Right renal pelvis (tissue), 4 donors: ENCODE data around the gene COL24A1. TPM values are rescaled to one million over a fixed set of nuclear protein-coding genes. Genes with fewer than 3 reads are reported as not detected.
A peak's percentile ranks its signal among the peaks of the same experiment; 100 is the strongest.
"Not testable (repeated sequence)": the region's sequence is repeated elsewhere in the genome, so short reads cannot be mapped to it uniquely, and the experiment has no call there.

Source experiments
- DNase-seq, 4 donors: peaks; one replicate each; pipeline ENCODE4 v3.0.0-alpha.2; 2013; ENCODE audit warnings: low read depth in 4 of 4, low spot score in 3 of 4, missing footprints in 1 of 4
- polyA plus RNA-seq, 4 donors: library from polyadenylated mRNA; unstranded; fragments of 120-200 nt; gene quantifications; one replicate each; pipeline ENCODE4 v1.2.1, GENCODE V29; 2013; ENCODE audit not compliant: insufficient read length in 4 of 4

COL24A1 gene
- polyA plus RNA-seq, 4 donors, result 1.8 to 2.2 (median 1.9) TPM

DNA sequence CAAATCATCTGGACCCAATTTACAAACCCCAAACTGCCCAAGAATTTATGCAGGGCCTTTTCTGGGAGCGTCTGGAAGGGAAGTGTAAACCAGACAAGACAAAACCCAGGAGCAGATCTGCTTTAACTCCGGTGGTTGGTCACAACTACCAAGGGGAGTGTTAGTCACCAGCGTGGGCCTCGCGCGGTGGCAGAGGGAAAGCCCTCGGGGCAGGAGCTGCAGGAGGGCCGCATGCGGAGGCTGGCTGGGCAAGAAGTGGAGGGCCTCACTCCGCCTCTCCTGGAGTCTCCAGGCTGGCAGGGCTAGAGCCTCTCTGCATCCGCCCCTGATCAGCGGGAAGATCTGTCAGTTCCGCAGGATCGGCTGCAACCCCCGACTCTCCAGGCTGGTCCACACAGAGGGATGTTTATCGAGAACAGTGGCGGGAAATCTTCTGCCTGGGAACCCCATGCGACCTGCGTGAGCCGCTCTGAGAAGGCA lies 2.0 kb downstream of the COL24A1 start:
- DNase-seq, result no peak

DNA sequence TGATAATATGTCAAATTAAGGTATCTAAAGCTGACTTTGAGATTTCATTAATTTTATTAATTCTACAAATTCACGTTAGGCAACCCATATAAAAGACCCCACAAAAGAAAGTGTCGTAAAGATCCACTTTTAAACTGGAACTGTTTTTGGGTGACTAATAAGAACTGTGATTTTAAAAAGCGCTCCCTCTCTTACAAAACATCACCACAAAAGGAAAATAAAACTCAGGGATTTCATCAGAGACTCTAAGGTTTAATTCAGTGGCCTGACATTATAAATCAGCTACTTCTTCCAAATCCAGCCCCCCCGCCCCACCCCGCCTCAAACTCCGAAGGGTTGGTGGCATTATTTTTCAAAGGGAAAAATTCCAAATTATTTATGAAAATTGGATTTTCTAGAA lies 2.7 kb downstream of the COL24A1 start:
- DNase-seq, result no peak

DNA sequence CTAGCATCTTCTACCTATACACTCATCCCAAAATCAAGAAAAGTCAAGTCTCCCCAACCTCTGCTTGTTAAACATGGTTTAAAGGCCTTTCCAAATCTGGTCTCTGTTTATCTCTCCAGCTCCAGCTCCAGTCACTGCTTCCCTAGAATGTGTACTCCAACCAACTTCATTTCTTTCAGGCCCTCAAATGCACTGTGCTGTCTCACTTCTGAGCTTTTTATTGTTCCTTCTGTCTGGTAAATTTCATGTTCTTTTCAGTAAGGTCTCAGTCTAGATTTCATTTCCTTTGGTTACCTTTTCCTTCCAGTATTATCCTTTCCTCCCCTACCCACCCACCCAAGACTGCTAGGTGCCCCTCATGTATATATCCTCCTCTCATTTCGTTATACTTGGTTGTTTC lies 3.7 kb downstream of the COL24A1 start:
- no peak for DNase-seq

DNA sequence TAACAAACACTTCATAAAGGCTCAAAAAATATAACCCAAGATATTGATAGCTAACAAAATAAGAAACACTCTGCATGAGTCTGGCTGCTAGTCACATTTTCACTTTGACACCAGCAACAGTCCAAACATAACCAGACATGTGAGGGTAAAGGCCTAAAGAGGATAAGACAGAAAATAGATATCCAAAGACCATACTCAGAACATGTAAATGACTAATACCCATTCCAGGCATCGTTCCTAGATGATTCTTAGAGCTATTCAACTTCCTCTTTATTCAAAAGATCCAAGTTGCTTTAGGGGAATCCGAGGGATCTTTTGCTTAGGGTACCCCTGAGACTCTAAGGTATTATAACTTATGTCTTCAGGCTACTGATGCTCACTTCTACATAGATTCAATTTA lies 5.1 kb downstream of the COL24A1 start:
- no peak for DNase-seq

DNA sequence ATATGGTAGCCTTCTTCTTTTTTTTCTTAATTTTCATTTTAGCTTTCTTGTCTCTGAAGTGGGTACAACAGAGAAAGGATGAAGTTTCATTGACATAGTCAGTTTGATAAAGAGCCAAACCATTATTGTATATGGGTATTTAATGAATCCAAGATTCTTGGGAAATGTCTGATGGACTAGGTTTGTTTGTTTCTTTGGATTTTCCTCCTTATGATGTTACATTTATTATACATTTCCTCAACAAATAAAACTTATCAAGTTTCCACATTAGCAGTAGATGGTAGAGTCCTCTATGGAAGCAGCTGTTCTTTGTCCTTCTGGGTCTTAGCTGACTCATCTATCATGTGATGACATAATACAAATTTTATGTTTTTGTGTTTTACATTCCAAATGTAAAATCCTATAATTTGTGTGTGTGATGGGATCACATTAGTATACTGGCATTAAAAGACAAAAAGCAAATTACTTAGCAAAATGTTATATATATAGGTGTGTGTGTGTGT lies 6.0 kb downstream of the COL24A1 start:
- no peak for DNase-seq

DNA sequence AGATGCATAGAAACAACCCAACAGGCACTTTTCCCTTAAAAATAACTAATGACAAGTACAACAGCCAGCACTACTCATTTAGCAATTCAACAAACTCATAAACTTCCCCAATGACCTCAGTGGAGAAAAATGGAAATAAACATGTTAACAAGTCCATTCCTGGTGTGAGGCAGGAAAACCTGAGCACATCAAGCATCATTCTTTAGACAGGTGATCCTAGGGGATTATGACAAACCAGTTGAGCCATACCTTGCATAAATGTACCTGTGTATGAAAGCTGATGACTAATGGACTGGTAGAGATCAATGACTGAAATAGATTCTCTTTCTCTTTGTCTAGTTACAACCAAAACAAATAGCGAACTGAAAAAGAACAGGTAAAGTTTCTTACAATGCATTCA lies 7.0 kb downstream of the COL24A1 start:
- DNase-seq, result no peak

DNA sequence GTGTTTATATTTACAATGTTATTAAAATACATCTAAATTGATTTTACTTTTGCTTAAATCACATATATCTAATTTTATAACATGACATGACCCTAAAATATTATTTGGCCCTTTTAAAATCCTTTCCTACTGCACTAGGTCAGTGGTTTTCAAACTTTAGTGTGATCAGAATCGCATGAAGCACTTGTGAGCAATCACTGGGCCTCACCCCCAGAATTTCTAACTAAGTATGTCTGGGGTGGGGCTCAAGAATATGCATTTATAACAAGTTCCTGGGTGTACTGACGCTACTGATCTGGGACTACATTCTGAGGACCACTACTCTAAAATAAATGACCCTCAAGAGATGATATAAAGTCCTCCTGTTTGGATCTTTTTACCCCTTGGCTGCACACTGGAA lies 8.8 kb downstream of the COL24A1 start:
- no peak for DNase-seq

DNA sequence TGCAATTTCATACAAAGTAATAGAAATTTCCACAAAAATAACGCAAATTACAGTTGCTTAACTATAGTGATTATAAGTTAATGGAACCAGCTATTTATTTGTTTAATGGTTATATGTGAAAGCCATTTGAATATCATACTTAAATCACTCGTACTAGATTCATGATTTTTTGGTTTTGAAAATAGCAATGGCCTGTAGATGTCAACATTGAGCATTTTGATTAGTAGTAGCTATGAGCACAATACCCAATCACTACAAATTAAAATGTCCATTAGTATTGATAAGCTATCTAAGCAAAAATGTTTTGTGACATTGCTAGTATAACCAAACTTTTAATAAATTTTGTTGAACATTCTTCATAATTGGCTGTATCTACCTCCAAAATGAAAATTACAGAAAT lies 10.0 kb downstream of the COL24A1 start:
- DNase-seq, result no peak

DNA sequence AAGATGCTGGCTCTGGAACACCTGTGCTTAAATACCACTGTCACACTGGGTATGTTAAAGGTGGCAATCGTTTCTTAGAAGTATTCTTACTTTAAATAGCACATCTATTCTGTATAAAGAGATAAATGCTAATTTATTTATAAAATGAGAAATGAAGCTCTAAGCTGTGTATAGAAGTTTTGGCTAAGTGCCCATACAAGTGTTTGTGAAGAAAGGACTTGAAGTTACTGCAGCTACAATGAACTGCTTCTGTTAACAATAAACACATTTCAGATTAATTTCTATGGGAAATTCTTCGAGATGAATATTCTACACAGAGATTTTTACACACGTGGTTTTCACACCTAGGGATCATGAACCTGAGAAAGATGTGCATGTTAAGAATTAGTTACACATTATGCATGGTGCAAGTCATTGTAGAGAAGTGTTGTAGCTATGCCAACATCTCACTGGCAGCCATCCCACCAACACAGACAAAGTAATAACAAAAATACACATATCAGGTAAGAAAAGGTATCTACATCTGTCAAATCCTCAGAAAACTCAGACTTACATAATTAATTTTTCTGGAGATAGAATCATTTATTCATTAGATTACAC lies 16.2 kb downstream of the COL24A1 start:
- no peak for DNase-seq

DNA sequence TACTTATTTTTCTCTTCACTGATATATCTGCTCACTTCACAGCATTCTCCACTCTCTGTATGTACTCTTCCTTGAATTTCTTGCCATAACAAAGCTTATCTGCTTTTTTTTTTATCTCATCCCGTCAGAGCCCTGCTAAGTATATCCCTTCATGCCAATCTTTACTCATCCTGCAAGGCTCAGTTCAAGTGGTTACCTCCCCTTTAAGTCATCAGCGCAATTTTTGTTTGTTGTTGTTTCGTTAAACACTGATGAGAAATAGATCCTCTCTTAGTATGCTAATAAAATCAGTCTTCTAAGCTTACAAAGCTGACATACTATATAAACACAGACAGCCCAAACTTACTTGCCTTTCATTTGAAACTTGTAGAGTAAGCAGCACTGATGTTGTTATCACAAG lies 17.8 kb downstream of the COL24A1 start:
- no peak for DNase-seq

DNA sequence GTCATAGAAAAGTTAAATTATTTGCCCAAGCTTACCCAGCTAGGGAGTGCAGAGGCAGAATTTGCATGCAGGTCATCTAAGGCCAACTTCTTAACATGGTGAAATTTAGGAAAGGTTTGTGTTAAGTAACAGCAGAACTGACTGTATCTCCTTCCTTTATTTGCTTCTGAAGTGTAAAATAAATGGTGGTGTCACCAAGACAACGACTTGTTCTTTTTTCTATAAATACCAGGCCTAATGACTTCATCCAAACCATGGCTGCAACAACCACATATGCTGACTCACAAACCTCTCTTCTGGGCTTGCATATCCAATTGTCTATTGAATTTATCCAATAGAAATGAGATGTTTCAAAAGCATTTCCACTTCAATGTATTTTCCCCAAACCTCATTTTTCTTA lies 19.1 kb downstream of the COL24A1 start:
- no peak for DNase-seq

DNA sequence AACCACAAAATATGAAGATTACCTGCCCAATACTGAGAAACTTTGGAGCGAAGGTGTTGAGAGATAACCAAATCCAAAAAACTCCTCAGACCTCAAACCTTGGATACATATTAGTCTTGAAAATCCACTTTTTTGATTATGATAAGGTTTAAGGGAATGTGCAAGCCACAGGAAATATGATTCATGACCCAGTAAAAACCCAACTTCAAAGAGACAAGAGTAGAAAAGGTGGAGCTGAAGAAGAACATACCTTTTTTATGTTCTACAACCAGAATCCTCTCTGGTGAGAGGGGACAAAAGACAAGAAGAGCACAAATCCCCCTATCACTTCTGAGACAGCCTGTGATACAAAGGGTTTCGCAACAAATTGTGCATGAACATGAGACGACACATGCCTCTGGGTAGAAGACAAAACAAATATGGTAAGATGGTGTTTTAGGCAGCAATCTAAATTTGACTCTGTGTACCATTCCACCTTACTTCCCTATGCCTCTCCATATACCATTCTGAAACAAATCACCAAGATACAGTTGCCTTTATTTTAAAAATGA lies 37.3 kb downstream of the COL24A1 start:
- DNase-seq, result no peak

DNA sequence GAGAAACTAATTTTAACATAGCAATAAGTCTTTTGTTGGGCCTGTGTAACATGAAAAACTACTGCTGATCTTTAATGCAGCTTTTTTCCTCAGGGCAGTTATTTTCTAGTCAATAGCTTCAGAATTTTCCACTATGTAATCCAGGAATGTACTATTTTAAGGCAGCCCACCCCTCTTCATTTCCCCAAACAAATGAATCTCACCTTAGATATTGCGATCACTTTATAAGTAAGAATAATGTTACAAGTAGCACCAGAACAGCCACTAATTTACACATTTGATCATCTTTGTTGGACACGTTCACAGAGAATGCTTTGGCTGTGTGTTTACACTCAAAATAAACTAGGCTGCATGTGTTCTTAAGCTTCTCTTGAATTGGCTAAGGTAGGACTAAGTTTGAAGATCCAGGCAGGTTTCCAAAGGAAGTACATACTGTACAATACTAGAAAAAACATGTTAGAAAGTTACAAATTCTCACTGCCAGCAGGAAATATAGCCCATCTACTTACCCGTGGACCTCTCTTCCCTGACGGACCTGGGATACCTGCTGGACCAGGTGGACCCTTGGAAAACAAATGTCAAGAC lies 41.7 kb downstream of the COL24A1 start:
- DNase-seq, result no peak

DNA sequence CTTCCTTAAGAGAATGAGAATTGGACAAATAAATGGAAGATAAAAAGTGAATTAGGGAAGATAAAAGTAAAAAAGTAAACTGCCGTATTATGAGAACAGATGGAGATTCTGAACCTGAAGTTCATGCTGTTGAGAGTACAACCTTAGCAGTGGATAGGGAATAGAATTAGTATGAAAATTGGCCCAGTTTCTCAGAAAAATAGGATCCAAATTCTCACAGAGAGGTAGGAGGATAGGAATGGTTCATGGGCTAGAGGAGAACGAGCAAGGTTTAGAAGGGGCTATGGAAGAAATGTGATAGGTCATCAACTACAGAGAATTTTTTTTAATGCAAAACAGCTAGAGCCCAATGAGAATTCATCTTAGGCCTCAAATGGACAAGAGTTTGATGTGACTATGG lies 42.3 kb downstream of the COL24A1 start:
- DNase-seq, result no peak

DNA sequence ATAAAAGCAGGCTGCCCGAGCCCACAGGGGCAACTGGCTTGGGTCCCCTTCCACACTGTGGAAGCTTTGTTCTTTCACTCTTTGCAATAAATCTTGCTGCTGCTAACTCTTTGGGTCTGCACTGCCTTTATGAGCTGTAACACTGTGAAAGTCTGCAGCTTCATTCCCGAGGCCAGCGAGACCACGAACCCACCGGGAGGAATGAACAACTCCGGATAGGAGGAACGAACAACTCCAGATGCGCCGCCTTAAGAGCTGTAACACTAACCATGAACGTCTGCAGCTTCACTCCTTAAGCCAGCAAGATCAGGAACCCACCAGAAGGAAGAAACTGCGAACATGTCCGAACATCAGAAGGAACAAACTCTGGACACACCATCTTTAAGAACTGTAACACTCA lies 45.0 kb downstream of the COL24A1 start:
- DNase-seq, result not testable (repeated sequence)

DNA sequence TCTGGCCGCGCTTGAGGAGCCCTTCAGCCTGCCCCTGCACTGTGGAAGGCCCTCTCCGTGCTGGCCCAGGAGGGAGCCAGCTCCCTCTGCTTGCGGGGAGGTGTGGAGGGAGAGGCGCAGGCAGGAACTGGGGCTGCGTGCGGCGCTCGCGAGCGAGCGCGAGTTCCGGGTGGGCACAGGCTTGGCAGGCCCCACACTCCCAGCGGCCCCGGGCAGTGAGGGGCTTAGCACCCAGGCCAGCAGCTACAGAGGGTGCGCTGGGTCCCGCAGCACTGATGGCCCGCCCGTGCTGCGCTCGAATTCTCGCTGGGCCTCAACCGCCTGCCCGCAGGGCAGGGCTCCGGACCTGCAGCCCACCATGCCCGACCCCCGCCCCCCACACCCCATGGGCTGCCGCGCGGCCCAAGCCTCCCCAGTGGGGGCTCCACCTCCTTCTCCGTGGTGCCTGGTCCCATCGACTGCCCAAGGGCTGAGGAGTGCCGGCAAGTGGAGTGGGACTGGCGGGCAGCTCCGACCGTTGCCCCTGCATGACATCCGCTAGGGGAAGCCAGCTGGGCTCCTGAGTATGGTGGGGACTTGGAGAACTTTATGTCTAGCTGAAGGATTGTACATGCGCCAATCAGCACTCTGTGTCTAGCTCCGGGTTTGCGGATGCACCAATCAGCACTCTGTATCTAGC lies 46.0 kb downstream of the COL24A1 start:
- DNase-seq, result no peak

DNA sequence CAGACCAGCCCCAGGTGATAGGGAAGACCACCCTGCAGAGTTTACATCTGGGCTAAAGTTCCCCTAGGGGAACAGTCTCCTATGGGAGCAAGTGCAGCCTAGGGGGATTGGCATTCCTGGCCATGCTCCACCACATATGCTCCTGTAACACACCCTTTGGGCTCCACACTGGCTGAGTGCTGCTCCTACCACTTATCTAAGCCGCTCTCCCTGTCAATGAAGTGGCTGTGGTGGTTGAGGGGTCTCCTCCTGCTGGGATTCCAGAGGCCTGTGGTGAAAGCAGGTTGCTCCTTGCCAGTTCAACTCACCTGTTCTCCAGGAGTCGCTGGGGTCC lies 51.1 kb downstream of the COL24A1 start:
- no peak for DNase-seq

DNA sequence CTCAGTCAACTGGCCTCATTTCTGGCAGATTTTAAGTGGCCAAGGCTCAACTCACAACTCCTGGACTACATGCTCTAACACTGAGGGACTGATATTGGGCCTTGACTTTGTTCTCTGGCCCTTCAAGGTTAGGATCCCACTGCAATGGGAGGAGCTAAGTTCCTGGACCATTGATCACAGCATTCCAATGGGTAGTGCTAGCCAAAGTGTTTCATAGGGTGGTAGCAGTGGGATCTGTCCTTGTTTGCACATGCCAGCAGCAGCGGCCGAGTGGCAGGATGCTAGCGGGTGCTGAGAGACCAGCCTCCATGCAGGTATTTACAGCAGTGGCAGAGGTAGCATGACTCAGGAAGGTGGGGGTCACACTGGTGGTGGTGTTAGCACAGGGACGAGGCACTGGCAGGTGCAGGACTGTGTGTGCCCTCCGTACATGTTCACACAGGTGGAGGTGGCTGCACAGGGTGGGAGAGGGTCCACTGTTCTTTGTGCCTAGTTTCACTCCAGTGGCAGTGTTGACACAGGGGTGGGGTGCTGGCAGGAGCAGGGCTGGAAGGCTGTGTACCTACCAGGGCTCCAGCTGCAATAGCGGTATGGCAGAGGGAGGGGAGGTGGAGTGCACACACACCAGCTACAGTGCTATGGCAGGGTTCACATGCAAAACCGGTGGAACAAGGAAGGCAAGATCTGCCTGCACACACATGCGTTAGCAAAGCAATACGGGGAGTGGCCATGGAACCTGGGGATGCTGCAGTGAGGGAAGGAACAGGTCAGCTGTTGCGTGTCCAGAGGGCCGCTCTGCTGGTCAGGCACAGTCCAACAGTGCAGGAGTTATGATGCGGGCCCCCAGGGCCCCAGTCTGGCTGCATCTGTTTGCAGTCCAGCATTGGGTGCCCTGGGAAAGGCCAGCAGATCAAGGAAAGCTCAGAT lies 51.7 kb downstream of the COL24A1 start:
- peak; percentile 3 to 18 (median 13) for DNase-seq

DNA sequence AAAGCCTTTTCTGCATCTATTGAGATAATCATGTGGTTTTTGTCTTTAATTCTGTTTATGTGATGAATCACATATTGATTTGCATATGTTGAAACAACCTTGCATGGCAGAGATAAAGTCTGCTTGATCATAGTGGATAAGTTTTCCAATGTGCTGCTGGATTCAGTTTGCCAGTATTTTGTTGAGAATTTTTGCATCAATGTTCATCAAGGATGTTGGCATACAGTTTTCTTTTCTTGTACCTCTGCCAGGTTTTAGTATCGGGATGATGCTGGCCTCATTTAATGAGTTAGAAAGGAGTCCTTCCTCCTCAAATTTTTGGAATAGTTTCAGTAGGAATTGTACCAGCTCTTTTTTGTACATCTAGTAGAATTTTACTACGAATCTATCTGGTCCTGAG lies 55.0 kb downstream of the COL24A1 start:
- DNase-seq, result no peak

DNA sequence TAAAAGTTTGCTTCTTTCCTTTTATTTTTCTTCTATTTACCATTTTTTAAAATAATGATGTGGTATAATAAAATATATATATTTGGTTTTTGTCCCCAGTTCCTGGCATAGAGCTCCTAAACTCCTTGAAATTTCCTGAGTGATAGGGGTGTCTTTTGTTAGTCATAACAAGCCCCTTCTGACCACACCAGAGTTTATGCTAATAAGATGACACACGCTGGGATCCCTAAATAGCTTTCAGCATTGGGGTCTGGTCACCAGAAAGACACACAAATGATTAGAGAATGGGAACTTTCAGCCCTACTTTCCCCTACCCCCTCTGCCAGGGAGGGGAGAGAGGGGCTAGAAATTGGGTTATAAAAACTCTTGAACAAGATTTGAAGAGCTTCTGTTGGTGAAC lies 56.2 kb downstream of the COL24A1 start:
- DNase-seq, result no peak

DNA sequence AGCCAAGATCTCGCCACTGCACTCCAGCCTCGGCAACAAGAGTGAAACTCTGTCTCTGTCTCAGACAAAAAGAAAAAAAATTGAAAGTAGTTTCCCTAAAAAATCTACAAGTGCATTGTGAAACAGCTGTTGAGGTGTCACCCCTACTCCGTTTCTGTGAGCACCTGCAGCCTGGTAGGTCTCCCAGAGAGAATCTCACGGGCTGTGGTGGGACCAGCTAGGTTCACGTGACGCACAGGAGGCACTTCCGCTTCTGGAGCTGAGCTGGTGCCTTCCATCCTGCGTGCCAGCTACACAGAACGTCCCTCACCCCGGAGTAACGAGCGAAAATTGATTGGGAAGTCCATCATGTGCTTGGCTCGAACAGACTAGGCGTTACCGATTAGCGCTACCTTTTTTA lies 66.8 kb downstream of the COL24A1 start:
- no peak for DNase-seq
